A549 (cell line): ENCODE measurements around the gene ARL8B.

Source experiments
- CTCF ChIP-seq: fragments of >200 bp; sonication (Bioruptor Twin); formaldehyde crosslinking; IDR thresholded peaks from 3 replicates; pipeline ENCODE4 v1.5.1; 2016
- ELK1 ChIP-seq: fragments of 150-350 bp; IDR thresholded peaks from 2 replicates; pipeline ENCODE4 v1.6.1; 2014; ENCODE audit warnings: low read depth, mild to moderate bottlenecking, low read length
- JUN ChIP-seq, 2 experiments: fragments of >200 bp; sonication (Bioruptor Twin); formaldehyde crosslinking; IDR thresholded peaks; 2 replicates in 1 of 2; 3 replicates in 1 of 2; pipeline ENCODE4 v1.6.1; 2016 to 2017
- MAFK ChIP-seq: fragments of 450-650 bp; IDR thresholded peaks from 2 replicates; pipeline ENCODE4 v1.6.1; 2014; ENCODE audit not compliant: partially characterized antibody
- MYC ChIP-seq: IDR thresholded peaks from 2 replicates; pipeline ENCODE4 v1.6.1; 2012; ENCODE audit warnings: mild to moderate bottlenecking, inconsistent platforms, low read length, improper control_type of control experiment, borderline replicate concordance
- NPAS2 ChIP-seq: fragments of 250-450 bp; sonication (Bioruptor Pico); IDR thresholded peaks from 2 replicates; pipeline ENCODE4 v1.8.0; 2022; ENCODE audit warnings: mild to moderate bottlenecking, moderate library complexity, borderline replicate concordance
- PHF8 ChIP-seq: fragments of 200-600 bp; sonication (generic); IDR thresholded peaks from 2 replicates; pipeline ENCODE4 v1.6.1; 2016; ENCODE audit warnings: low read depth, mild to moderate bottlenecking, antibody characterized with exemption, moderate library complexity, borderline replicate concordance
- POLR2A ChIP-seq: IDR thresholded peaks from 2 replicates; pipeline ENCODE4 v1.6.1; 2012; ENCODE audit warnings: mild to moderate bottlenecking, low read length
- POLR2AphosphoS2 ChIP-seq: conservative IDR thresholded peaks from 2 replicates; pipeline ENCODE4 v1.6.1; 2012; ENCODE audit warnings: low read length, improper control_type of control experiment, inconsistent platforms
- RAD21 ChIP-seq, 2 experiments: fragments of >200 bp in 1 of 2; sonication (Bioruptor Twin) in 1 of 2; formaldehyde crosslinking in 1 of 2; IDR thresholded peaks in 1 of 2; conservative IDR thresholded peaks in 1 of 2; 2 replicates in 1 of 2; 3 replicates in 1 of 2; pipeline ENCODE4 v1.6.1; 2012 to 2018; ENCODE audit warnings: inconsistent platforms in 1 of 2
- SMC3 ChIP-seq: fragments of >200 bp; sonication (Bioruptor Twin); formaldehyde crosslinking; IDR thresholded peaks from 3 replicates; pipeline ENCODE4 v1.6.1; 2018; ENCODE audit warnings: inconsistent platforms
- ZSCAN20 ChIP-seq: fragments of 250-450 bp; sonication (Bioruptor Pico); IDR thresholded peaks from 2 replicates; pipeline ENCODE4 v1.8.0; 2022; ENCODE audit warnings: mild to moderate bottlenecking, moderate library complexity

GRCh38 chr3:5198313-5198677, 76.2 kb downstream of the ARL8B start:
- TF ChIP-seq SMC3 (no peak), PHF8 (no peak), CTCF (no peak), POLR2A (no peak), RAD21 (conservative IDR thresholded peaks at IDR 0.05 in 1 of 2, IDR thresholded peaks at IDR 0.05 in 1 of 2) (no peak), ELK1 (no peak), ZSCAN20 (CRISPR knock-in tag) (no peak), MAFK (no peak), MYC (no peak), NPAS2 (CRISPR knock-in tag) (no peak), JUN (IDR thresholded peaks at IDR 0.05) (no peak), POLR2AphosphoS2 (no peak)
